Liver (tissue), 9 donors: Measurements from ENCODE around the gene CRYZL1. TPM values are rescaled to one million over a fixed set of nuclear protein-coding genes. Genes with fewer than 3 reads are reported as not detected.

Source experiments
- DNase-seq: peaks from one replicate; pipeline ENCODE4 v3.0.0-alpha.2; 2017; ENCODE audit warnings: low spot score
- H3K27ac ChIP-seq, 2 donors: one replicate each; pipeline ENCODE4 v1.7.0; 2013; ENCODE audit warnings: inconsistent platforms in 2 of 2, low read length in 2 of 2, control low read depth in 1 of 2, low read depth in 1 of 2, mild to moderate bottlenecking in 1 of 2
- H3K27me3 ChIP-seq, 4 donors: one replicate each; pipeline versions ENCODE4 v1.6.1 to v1.7.0; 2013; ENCODE audit warnings: low read length in 3 of 4, inconsistent platforms in 1 of 4, mild to moderate bottlenecking in 1 of 4, moderate library complexity in 1 of 4; ENCODE audit not compliant: control insufficient read depth in 4 of 4, insufficient read depth in 4 of 4
- H3K36me3 ChIP-seq, 4 donors: one replicate each; pipeline versions ENCODE4 v1.6.1 to v1.7.0; 2013; ENCODE audit warnings: low read length in 3 of 4, mild to moderate bottlenecking in 3 of 4, low read depth in 1 of 4, moderate library complexity in 1 of 4; ENCODE audit not compliant: control insufficient read depth in 4 of 4, insufficient read depth in 3 of 4
- H3K4me1 ChIP-seq, 4 donors: one replicate each; pipeline versions ENCODE4 v1.6.1 to v1.7.0; 2013; ENCODE audit warnings: low read length in 3 of 4, mild to moderate bottlenecking in 3 of 4, moderate library complexity in 1 of 4; ENCODE audit not compliant: control insufficient read depth in 4 of 4, insufficient read depth in 4 of 4
- H3K4me3 ChIP-seq, 3 donors: one replicate each; pipeline versions ENCODE4 v1.6.1 to v1.7.0; 2013; ENCODE audit warnings: low read length in 3 of 3, control low read depth in 1 of 3, low read depth in 1 of 3, mild to moderate bottlenecking in 1 of 3
- H3K9ac ChIP-seq, 2 donors: one replicate each; pipeline ENCODE4 v1.7.0; 2013; ENCODE audit warnings: low read length in 2 of 2, mild to moderate bottlenecking in 2 of 2, moderate library complexity in 2 of 2, control low read depth in 1 of 2, low read depth in 1 of 2
- H3K9me3 ChIP-seq, 4 donors: one replicate each; pipeline versions ENCODE4 v1.6.1 to v1.7.0; 2013; ENCODE audit warnings: low read length in 3 of 4; ENCODE audit not compliant: control insufficient read depth in 4 of 4
- ATF3 ChIP-seq: IDR thresholded peaks from 2 replicates; pipeline ENCODE4 v1.6.1; 2016; ENCODE audit warnings: antibody characterized with exemption
- FOXA1 ChIP-seq: IDR thresholded peaks from 2 replicates; pipeline ENCODE4 v1.6.1; 2016; ENCODE audit warnings: antibody characterized with exemption
- FOXA2 ChIP-seq: IDR thresholded peaks from 2 replicates; pipeline ENCODE4 v1.6.1; 2016; ENCODE audit warnings: antibody characterized with exemption
- GABPA ChIP-seq, 2 donors: IDR thresholded peaks in 1 of 2; conservative IDR thresholded peaks in 1 of 2; 2 replicates each; pipeline ENCODE4 v1.6.1; 2016; ENCODE audit warnings: antibody characterized with exemption in 2 of 2, mild to moderate bottlenecking in 1 of 2, moderate library complexity in 1 of 2
- HNF4A ChIP-seq, 2 donors: conservative IDR thresholded peaks; 2 replicates each; pipeline ENCODE4 v1.6.1; 2016; ENCODE audit warnings: antibody characterized with exemption in 2 of 2, mild to moderate bottlenecking in 2 of 2
- HNF4G ChIP-seq: IDR thresholded peaks from 2 replicates; pipeline ENCODE4 v1.6.1; 2016; ENCODE audit warnings: antibody characterized with exemption
- JUND ChIP-seq, 2 donors: IDR thresholded peaks; 2 replicates each; pipeline ENCODE4 v1.6.1; 2016; ENCODE audit warnings: antibody characterized with exemption in 2 of 2
- MAX ChIP-seq: IDR thresholded peaks from 2 replicates; pipeline ENCODE4 v1.6.1; 2016; ENCODE audit warnings: antibody characterized with exemption
- NR2F2 ChIP-seq: IDR thresholded peaks from 2 replicates; pipeline ENCODE4 v1.6.1; 2016; ENCODE audit warnings: antibody characterized with exemption
- RAD21 ChIP-seq, 2 donors: IDR thresholded peaks; 2 replicates each; pipeline ENCODE4 v1.6.1; 2016; ENCODE audit warnings: antibody characterized with exemption in 2 of 2, mild to moderate bottlenecking in 2 of 2
- REST ChIP-seq: IDR thresholded peaks from 2 replicates; pipeline ENCODE4 v1.6.1; 2016; ENCODE audit warnings: antibody characterized with exemption, mild to moderate bottlenecking
- SP1 ChIP-seq: IDR thresholded peaks from 2 replicates; pipeline ENCODE4 v1.6.1; 2018; ENCODE audit warnings: antibody characterized with exemption, mild to moderate bottlenecking
- YY1 ChIP-seq: IDR thresholded peaks from 2 replicates; pipeline ENCODE4 v1.6.1; 2016; ENCODE audit warnings: antibody characterized with exemption, mild to moderate bottlenecking
- ZBTB33 ChIP-seq: IDR thresholded peaks from 2 replicates; pipeline ENCODE4 v1.6.1; 2016; ENCODE audit warnings: antibody characterized with exemption
- WGBS: extraction: QIAGEN DNeasy Blood & Tissue Kit; methylation state at CpG from one replicate; pipeline ENCODE4 v1.1.7; 2013; 5-methylcytosine and 5-hydroxymethylcytosine counted together
- polyA plus RNA-seq, 2 donors: library from polyadenylated mRNA; stranded (reverse) in 1 of 2; unstranded in 1 of 2; fragments of 200-250 nt in 1 of 2; fragments of >200 nt in 1 of 2; fragmentation: Nextera tagmentation in 1 of 2; extraction: Ambion mirVana in 1 of 2; gene quantifications; one replicate each; pipeline versions ENCODE4 v1.2.1 to v1.2.3, GENCODE V29; 2013 to 2015
- total RNA-seq, 2 donors: library from RNA; depleted of rRNA; stranded (reverse); fragments of >200 nt; gene quantifications; one replicate each; pipeline ENCODE4 v1.2.3, GENCODE V29; 2014
- donor health status: healthy.
- donor health status: healthy.
- donor health status: healthy.
- donor health status: healthy.
- donor health status: healthy.

The CRYZL1 gene
- total and polyA plus RNA-seq, 4 donors: 6.8 to 18.1 (median 11.5) TPM

- TF ChIP-seq REST: no peak
- TF ChIP-seq RAD21 (IDR thresholded peaks at IDR 0.05): no peak
Measured at GRCh38 chr21:33568448-33568847, 73.1 kb downstream of the CRYZL1 start (continued).

- Histone ChIP-seq H3K36me3 (peaks cover 3 to 46% (median 26%) of the 10 kb centered on the region in 4 donors), H3K27ac (no peak overlapping the region), H3K4me1 (peaks cover 0 to 12% (median 4%) of the 10 kb centered on the region in 4 donors), H3K9ac (no peak overlapping the region), H3K9me3 (no peaks in the 10 kb centered on the region), H3K4me3 (no peak overlapping the region), H3K27me3 (no peaks in the 10 kb centered on the region)
- no peak for DNase-seq
- WGBS: 82% methylated on average over 6 of the region's 6 CpGs
- TF ChIP-seq JUND (IDR thresholded peaks at IDR 0.05): no peak
- TF ChIP-seq HNF4A (conservative IDR thresholded peaks at IDR 0.05): no peak
- TF ChIP-seq REST: no peak
- no peak for TF ChIP-seq NR2F2
- no peak for TF ChIP-seq FOXA2
- no peak for TF ChIP-seq SP1
- TF ChIP-seq GABPA (IDR thresholded peaks at IDR 0.05 in 1 of 2, conservative IDR thresholded peaks at IDR 0.05 in 1 of 2): no peak
- no peak for TF ChIP-seq YY1
- no peak for TF ChIP-seq HNF4G
- no peak for TF ChIP-seq MAX
- TF ChIP-seq ZBTB33: no peak
- TF ChIP-seq FOXA1: no peak
- TF ChIP-seq RAD21 (IDR thresholded peaks at IDR 0.05): no peak
- TF ChIP-seq ATF3: no peak
Measured at GRCh38 chr21:33567914-33568313, 73.6 kb downstream of the CRYZL1 start.
